ENCODE measurements around the gene TMEM120A. TPM values are rescaled to one million over a fixed set of nuclear protein-coding genes. Genes with fewer than 3 reads are reported as not detected.

TMEM120A gene
- total RNA-seq, 6 experiments from 2014 or later = 20.8 to 104 (median 53.1) TPM

DNA sequence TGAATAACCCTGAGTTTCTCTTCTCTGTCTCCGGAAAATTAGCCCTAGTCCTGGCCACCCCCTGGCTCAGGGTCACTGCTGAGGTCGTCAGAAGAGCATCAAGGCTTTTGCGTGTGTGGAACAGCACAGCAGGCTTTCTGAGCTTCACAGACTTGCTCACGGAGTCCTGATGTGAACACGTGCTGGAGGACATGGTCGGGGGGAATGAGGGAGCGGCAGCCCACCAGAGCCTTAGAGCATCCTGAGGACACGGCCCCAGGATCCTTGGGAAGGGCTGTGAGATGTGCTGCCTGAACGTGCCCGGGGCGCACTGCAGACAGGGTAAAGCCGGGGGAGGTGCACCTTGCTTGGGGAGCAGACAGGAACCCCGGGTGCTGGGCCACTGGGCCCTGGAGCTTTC lies 28.8 kb downstream of the TMEM120A start:
- 28% methylated on average over 2 of the region's 13 CpGs for WGBS (ENCODE audit: insufficient coverage, low coverage, low lambda C conversion rate, missing lambda C conversion rate)

DNA sequence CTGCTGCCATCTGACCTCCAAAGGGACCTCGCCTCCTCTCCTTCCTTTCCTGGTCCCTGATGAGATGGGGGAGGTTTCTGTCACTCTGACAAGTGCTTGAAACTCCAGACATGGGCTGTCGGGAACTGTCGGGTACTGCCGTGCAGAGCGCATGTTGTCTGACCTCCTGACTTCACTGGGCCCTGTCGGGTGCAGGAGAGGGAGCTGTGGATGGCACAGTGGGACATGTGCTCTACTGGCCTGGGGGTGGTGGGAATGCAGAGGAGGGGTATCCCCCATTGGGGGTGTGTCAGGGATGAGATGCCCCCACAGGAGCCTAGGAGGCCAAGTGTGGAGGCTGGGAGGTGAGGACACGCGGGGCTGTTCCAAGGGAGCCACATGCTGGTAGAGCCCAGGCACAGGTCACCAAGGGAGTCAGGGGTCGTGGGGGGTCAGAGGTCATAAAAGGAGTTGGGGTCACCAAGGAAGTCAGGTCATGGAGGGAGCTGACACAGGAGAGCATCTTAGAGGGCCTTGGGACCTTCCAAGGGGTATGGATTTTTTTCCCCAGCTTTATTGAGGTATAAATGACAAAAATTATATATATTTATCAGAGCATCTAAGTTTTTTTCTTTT lies 30.9 kb downstream of the TMEM120A start:
- H3K4me3 ChIP-seq = no peak overlapping the region
- intact Hi-C loops (cut with DNase I) = no loop called here
- peak in 2 of 4 donors; percentile 1 for ATAC-seq
- peaks cover 0 to 93% (median 25%) of the 10 kb centered on the region in 4 donors for H3K36me3 ChIP-seq
- no peaks in the 10 kb centered on the region for H3K9me3 ChIP-seq
- WGBS (ENCODE audit: insufficient coverage, low coverage, low lambda C conversion rate, missing lambda C conversion rate) = 81% methylated on average over 3 of the region's 9 CpGs
- no peaks in the 10 kb centered on the region for H3K27me3 ChIP-seq
- DNase-seq = no peak
- H3K4me1 ChIP-seq = peaks cover 0 to 98% (median 33%) of the 10 kb centered on the region in 4 donors
- TF ChIP-seq POLR2A (IDR thresholded peaks at IDR 0.05) = no peak
- TF ChIP-seq, protein P1, sequence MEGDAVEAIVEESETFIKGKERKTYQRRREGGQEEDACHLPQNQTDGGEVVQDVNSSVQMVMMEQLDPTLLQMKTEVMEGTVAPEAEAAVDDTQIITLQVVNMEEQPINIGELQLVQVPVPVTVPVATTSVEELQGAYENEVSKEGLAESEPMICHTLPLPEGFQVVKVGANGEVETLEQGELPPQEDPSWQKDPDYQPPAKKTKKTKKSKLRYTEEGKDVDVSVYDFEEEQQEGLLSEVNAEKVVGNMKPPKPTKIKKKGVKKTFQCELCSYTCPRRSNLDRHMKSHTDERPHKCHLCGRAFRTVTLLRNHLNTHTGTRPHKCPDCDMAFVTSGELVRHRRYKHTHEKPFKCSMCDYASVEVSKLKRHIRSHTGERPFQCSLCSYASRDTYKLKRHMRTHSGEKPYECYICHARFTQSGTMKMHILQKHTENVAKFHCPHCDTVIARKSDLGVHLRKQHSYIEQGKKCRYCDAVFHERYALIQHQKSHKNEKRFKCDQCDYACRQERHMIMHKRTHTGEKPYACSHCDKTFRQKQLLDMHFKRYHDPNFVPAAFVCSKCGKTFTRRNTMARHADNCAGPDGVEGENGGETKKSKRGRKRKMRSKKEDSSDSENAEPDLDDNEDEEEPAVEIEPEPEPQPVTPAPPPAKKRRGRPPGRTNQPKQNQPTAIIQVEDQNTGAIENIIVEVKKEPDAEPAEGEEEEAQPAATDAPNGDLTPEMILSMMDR (IDR thresholded peaks at IDR 0.05) = no peak
- peak overlapping the region; percentile 23 to 79 (median 55) for H3K27ac ChIP-seq

More for the DNA sequence above, 28.8 kb downstream of the TMEM120A start:
- ATAC-seq (peak in 1 of 4 donors; percentile 0), DNase-seq (peak in 1 of 3 donors; percentile 63)
- H3K27ac ChIP-seq = peak overlapping the region; percentile 60 to 79 (median 79)
- peaks cover 0 to 100% (median 36%) of the 10 kb centered on the region in 4 donors for H3K4me1 ChIP-seq
- no peak overlapping the region for H3K4me3 ChIP-seq
- TF ChIP-seq, protein P1 (IDR thresholded peaks at IDR 0.05) = no peak
- TF ChIP-seq POLR2A (IDR thresholded peaks at IDR 0.05) = no peak
- intact Hi-C loops (cut with DNase I) = no loop called here
- peaks cover 0 to 76% (median 20%) of the 10 kb centered on the region in 4 donors for H3K36me3 ChIP-seq
- no peaks in the 10 kb centered on the region for H3K9me3 ChIP-seq
- no peaks in the 10 kb centered on the region for H3K27me3 ChIP-seq

DNA sequence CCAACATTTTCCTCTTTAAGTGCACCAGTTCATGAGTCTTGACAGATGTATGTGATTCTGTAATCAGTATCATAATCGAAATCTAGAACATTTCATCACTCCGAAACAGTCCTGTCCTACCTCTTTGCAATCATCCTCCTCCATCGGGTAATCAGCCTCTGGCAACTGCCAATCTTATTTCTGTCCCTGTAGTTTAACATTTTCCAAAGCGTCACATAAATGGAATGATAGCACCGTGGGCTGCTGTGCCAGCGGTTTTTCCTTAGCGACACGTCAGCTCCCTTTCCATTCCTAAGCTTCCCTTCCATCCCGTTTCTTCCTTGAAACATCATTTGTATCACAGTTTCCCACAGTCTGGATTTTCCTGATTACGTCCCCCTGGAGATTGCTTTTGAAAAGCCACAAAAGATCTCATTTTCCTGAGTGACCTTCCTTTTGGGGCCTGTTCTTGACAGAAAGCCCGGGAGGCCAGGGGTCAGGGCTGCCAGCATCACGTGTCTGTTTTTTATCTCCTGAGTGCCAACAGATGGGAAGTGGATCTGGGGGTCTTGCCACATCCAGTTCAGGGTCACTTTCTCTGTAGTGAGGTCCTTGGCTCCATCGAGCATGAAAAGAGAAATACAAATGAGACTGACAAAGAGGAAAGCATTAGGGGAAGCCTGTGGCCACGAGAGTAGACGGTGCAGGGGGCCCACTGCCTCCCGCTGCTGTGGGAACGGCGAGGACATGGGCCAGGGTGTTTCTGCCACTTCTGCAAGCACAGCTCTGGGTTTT lies 31.6 kb downstream of the TMEM120A start:
- no peak for TF ChIP-seq POLR2A (IDR thresholded peaks at IDR 0.05)
- TF ChIP-seq, protein P1 (IDR thresholded peaks at IDR 0.05) = no peak
- intact Hi-C loops (cut with DNase I) = no loop called here
- H3K27me3 ChIP-seq = no peaks in the 10 kb centered on the region
- peaks cover 0 to 98% (median 33%) of the 10 kb centered on the region in 4 donors for H3K4me1 ChIP-seq
- DNase-seq (peak in 1 of 3 donors; percentile 28), ATAC-seq (peak; percentile 1 to 17 (median 4))
- WGBS (ENCODE audit: insufficient coverage, low coverage, low lambda C conversion rate, missing lambda C conversion rate) = 41% methylated on average over 18 of the region's 18 CpGs
- no peak overlapping the region for H3K4me3 ChIP-seq
- no peaks in the 10 kb centered on the region for H3K9me3 ChIP-seq
- peaks cover 0 to 93% (median 24%) of the 10 kb centered on the region in 4 donors for H3K36me3 ChIP-seq
- peak overlapping the region; percentile 23 to 79 (median 55) for H3K27ac ChIP-seq

DNA sequence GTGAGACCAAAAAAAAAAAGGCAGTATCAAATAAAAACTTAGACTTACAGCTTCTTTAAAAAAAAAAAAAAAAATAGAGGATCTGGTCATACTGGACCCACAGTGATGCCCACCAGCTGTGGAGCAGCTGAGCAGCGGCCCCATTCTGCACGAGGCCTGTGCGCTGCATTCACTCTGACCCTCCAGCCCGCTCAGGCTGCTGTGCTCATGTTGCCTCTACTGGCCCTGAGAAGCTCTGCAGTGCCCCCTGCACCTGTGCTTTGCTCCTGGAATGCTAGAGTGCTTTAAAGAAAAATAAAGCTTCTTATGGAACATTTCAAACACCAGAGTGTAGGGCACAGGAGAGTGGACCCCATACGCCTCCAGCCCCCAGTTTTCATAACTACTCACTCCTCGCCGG lies 33.2 kb downstream of the TMEM120A start:
- peaks cover 0 to 93% (median 31%) of the 10 kb centered on the region in 4 donors for H3K36me3 ChIP-seq
- peaks cover 0 to 91% (median 29%) of the 10 kb centered on the region in 4 donors for H3K4me1 ChIP-seq
- 85% methylated on average over 2 of the region's 7 CpGs for WGBS (ENCODE audit: insufficient coverage, low coverage, low lambda C conversion rate, missing lambda C conversion rate)
- H3K27ac ChIP-seq = peak overlapping the region in 1 of 3 donors; percentile 79
- TF ChIP-seq POLR2A (IDR thresholded peaks at IDR 0.05) = no peak
- TF ChIP-seq, protein P1 (IDR thresholded peaks at IDR 0.05) = peak in 1 of 4 donors; percentile 11
- DNase-seq (no peak), ATAC-seq (no peak)
- no peaks in the 10 kb centered on the region for H3K27me3 ChIP-seq
- intact Hi-C loops (cut with DNase I) = no loop called here
- no peak overlapping the region for H3K4me3 ChIP-seq
- no peaks in the 10 kb centered on the region for H3K9me3 ChIP-seq
